ENCODE data around the gene CIDEB. TPM values are rescaled to one million over a fixed set of nuclear protein-coding genes. Genes with fewer than 3 reads are reported as not detected.

CIDEB gene
- total and polyA plus RNA-seq, 2 of the 13 experiments (the other 11 are each of a cell fraction or from before 2014, with no cell fraction given): 35.8 to 110 TPM

DNA sequence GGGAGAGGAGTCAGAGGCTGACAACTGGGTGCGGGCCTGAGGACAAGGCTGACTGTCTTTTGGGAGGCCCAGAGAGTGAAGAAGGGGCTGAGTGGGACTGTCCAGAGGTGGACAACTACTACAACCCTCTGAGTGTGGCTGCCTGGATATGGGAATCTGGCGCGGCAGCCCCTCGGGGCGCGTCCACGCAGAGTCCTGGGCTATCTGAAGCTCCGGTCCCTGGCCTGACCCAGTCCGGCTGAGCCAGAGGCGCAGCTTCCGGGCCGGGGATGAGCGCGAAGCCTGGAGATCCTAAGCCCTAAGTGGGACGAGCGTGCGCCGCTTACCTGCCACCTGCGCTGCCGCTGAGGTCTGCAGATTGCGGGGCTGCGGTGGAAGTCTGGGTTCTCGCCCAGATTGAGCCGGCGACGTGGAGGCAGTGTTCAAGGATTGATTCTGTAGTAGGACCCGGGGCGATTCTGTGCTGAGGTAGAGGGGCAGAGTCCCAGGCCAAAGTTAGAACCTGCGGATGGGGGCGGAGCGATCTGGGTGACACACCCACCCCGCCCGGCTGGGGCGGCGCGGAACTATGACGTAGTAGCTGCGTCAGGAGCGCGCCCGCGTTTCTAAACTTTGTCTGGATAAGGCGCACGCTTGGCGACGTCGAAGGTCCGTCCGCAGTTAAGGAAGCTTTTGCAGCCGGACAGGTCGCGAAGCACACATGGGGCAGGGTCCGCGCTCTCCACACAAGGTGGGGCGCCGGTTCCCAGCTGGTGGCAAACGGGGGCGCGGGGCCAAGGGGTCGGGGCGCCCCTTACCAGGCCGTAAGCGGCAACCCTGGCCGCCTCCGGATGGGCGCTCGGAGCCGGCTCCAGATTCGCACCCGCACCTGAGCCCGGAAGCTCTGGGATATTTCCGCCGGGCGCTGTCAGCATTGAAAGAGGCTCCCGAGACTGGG, 8.3 kb downstream of the CIDEB start, which contains the start of the genes DHRS1 and NOP9 (continued):
- TF ChIP-seq, protein P1, sequence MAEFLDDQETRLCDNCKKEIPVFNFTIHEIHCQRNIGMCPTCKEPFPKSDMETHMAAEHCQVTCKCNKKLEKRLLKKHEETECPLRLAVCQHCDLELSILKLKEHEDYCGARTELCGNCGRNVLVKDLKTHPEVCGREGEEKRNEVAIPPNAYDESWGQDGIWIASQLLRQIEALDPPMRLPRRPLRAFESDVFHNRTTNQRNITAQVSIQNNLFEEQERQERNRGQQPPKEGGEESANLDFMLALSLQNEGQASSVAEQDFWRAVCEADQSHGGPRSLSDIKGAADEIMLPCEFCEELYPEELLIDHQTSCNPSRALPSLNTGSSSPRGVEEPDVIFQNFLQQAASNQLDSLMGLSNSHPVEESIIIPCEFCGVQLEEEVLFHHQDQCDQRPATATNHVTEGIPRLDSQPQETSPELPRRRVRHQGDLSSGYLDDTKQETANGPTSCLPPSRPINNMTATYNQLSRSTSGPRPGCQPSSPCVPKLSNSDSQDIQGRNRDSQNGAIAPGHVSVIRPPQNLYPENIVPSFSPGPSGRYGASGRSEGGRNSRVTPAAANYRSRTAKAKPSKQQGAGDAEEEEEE (CRISPR knock-in tag; IDR thresholded peaks at IDR 0.05; ENCODE audit: borderline replicate concordance): peak; percentile 99; the same call in 1 of the 2 replicates
- TF ChIP-seq, protein P2, sequence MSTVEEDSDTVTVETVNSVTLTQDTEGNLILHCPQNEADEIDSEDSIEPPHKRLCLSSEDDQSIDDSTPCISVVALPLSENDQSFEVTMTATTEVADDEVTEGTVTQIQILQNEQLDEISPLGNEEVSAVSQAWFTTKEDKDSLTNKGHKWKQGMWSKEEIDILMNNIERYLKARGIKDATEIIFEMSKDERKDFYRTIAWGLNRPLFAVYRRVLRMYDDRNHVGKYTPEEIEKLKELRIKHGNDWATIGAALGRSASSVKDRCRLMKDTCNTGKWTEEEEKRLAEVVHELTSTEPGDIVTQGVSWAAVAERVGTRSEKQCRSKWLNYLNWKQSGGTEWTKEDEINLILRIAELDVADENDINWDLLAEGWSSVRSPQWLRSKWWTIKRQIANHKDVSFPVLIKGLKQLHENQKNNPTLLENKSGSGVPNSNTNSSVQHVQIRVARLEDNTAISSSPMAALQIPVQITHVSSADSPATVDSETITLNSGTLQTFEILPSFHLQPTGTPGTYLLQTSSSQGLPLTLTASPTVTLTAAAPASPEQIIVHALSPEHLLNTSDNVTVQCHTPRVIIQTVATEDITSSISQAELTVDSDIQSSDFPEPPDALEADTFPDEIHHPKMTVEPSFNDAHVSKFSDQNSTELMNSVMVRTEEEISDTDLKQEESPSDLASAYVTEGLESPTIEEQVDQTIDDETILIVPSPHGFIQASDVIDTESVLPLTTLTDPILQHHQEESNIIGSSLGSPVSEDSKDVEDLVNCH (CRISPR knock-in tag; IDR thresholded peaks at IDR 0.05): peak; percentile 27; the same call in 1 of the 2 replicates
- TF ChIP-seq ZNF598 (CRISPR knock-in tag; IDR thresholded peaks at IDR 0.05; ENCODE audit: borderline replicate concordance) (peak; percentile 99), ZNF160 (CRISPR knock-in tag; IDR thresholded peaks at IDR 0.05) (peak; percentile 95), POLR2AphosphoS2 (IDR thresholded peaks at IDR 0.05; ENCODE audit: low read depth, low read length) (no peak), POLR2A (IDR thresholded peaks at IDR 0.05; ENCODE audit: insufficient read depth in 1 of 2, low read depth in 2 of 2, low read length in 2 of 2) (peak in 1 of 2 experiments; percentile 88; a peak in 2 of 4 replicates), ZNF709 (CRISPR knock-in tag; IDR thresholded peaks at IDR 0.05) (peak; percentile 28; the same call in 1 of the 2 replicates), CREB1 (IDR thresholded peaks at IDR 0.05) (peak; percentile 100), CREB1 (CRISPR knock-in tag; IDR thresholded peaks at IDR 0.05) (no peak), AGO2 (optimal IDR thresholded peaks at IDR 0.05; ENCODE audit: low read depth, low read length) (peak; percentile 100), CAMTA2 (CRISPR knock-in tag; IDR thresholded peaks at IDR 0.05; ENCODE audit: borderline replicate concordance) (peak; percentile 66; the same call in 1 of the 2 replicates), BRCA1 (CRISPR knock-in tag; IDR thresholded peaks at IDR 0.05) (peak; percentile 99), TCF12 (IDR thresholded peaks at IDR 0.05) (no peak), TCF12 (CRISPR knock-in tag; IDR thresholded peaks at IDR 0.05) (peak; percentile 55; the same call in 1 of the 2 replicates), SIX1 (CRISPR knock-in tag; IDR thresholded peaks at IDR 0.05; ENCODE audit: borderline replicate concordance) (0 out of 2 replicates have a peak, but pooled peaks have one; percentile 47), GFI1 (CRISPR knock-in tag; IDR thresholded peaks at IDR 0.05; ENCODE audit: borderline replicate concordance) (peak; percentile 86; the same call in 1 of the 2 replicates), ZNF530 (CRISPR knock-in tag; IDR thresholded peaks at IDR 0.05; ENCODE audit: low read depth) (no peak), TBL1XR1 (IDR thresholded peaks at IDR 0.05; ENCODE audit: borderline replicate concordance, low read length, partially characterized antibody) (peak; percentile 12)
- TF ChIP-seq, protein P3, sequence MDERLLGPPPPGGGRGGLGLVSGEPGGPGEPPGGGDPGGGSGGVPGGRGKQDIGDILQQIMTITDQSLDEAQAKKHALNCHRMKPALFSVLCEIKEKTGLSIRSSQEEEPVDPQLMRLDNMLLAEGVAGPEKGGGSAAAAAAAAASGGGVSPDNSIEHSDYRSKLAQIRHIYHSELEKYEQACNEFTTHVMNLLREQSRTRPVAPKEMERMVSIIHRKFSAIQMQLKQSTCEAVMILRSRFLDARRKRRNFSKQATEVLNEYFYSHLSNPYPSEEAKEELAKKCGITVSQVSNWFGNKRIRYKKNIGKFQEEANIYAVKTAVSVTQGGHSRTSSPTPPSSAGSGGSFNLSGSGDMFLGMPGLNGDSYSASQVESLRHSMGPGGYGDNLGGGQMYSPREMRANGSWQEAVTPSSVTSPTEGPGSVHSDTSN (CRISPR knock-in tag; IDR thresholded peaks at IDR 0.05): peak; percentile 14; the same call in 1 of the 2 replicates
- TF ChIP-seq, protein P4, sequence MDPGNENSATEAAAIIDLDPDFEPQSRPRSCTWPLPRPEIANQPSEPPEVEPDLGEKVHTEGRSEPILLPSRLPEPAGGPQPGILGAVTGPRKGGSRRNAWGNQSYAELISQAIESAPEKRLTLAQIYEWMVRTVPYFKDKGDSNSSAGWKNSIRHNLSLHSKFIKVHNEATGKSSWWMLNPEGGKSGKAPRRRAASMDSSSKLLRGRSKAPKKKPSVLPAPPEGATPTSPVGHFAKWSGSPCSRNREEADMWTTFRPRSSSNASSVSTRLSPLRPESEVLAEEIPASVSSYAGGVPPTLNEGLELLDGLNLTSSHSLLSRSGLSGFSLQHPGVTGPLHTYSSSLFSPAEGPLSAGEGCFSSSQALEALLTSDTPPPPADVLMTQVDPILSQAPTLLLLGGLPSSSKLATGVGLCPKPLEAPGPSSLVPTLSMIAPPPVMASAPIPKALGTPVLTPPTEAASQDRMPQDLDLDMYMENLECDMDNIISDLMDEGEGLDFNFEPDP (CRISPR knock-in tag; conservative IDR thresholded peaks at IDR 0.05): no peak
- TF ChIP-seq, protein P5, sequence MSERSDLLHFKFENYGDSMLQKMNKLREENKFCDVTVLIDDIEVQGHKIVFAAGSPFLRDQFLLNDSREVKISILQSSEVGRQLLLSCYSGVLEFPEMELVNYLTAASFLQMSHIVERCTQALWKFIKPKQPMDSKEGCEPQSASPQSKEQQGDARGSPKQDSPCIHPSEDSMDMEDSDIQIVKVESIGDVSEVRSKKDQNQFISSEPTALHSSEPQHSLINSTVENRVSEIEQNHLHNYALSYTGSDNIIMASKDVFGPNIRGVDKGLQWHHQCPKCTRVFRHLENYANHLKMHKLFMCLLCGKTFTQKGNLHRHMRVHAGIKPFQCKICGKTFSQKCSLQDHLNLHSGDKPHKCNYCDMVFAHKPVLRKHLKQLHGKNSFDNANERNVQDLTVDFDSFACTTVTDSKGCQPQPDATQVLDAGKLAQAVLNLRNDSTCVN (CRISPR knock-in tag; IDR thresholded peaks at IDR 0.05; ENCODE audit: borderline replicate concordance): peak; percentile 92

Measured in HepG2 (cell line).